Epithelial cell of prostate (primary cell): Measurements from ENCODE around the gene KIAA1549.
A peak's percentile ranks its signal among the peaks of the same experiment; 100 is the strongest.

Source experiments
- DNase-seq: peaks from one replicate; pipeline ENCODE4 v3.0.0-alpha.2; 2011; ENCODE audit warnings: low read depth, low spot score
- H3K27ac ChIP-seq: fragments of 450-650 bp; 2 replicates; pipeline ENCODE4 v1.5.1; 2017; ENCODE audit warnings: mild to moderate bottlenecking

Gene KIAA1549

GRCh38 chr7:138785587-138786437 is 195.4 kb downstream of the KIAA1549 start:
- peak overlapping the region; percentile 39 for H3K27ac ChIP-seq
- DNase-seq: no peak

GRCh38 chr7:138784692-138785091 is 196.5 kb downstream of the KIAA1549 start:
- DNase-seq: no peak
- H3K27ac ChIP-seq: peak overlapping the region; percentile 39
